Thyroid gland (tissue), 4 donors: ENCODE measurements around the gene MAPRE3. TPM values are rescaled to one million over a fixed set of nuclear protein-coding genes. Genes with fewer than 3 reads are reported as not detected.

Source experiments
- DNase-seq, 2 donors: peaks; one replicate each; pipeline ENCODE4 v3.0.0-alpha.2; 2019
- H3K27ac ChIP-seq, 3 donors: fragments of 200-600 bp; sonication (generic); 1 replicate in 2 of 3; 2 replicates in 1 of 3; pipeline ENCODE4 v1.5.1; 2016 to 2019; ENCODE audit warnings: mild to moderate bottlenecking in 1 of 3, moderate library complexity in 1 of 3
- H3K27me3 ChIP-seq: fragments of 200-600 bp; sonication (generic); one replicate; pipeline ENCODE4 v1.5.1; 2019
- H3K36me3 ChIP-seq, 2 donors: fragments of 200-600 bp; sonication (generic); one replicate each; pipeline ENCODE4 v1.5.1; 2016 to 2019
- H3K4me1 ChIP-seq, 2 donors: fragments of 200-600 bp; sonication (generic); one replicate each; pipeline ENCODE4 v1.5.1; 2017 to 2019
- H3K4me3 ChIP-seq, 3 donors: fragments of 200-600 bp; sonication (generic); replicated peaks in 1 of 3; 1 replicate in 2 of 3; 2 replicates in 1 of 3; pipeline ENCODE4 v1.5.1; 2016; ENCODE audit warnings: mild to moderate bottlenecking in 1 of 3
- H3K9me3 ChIP-seq: fragments of 200-600 bp; sonication (generic); one replicate; pipeline ENCODE4 v1.5.1; 2017
- CTCF ChIP-seq, 6 experiments: fragments of 200-600 bp in 3 of 6; fragments of 450-650 bp in 3 of 6; sonication (generic) in 3 of 6; IDR thresholded peaks; one replicate each; pipeline ENCODE4 v1.5.1; 2016 to 2019; ENCODE audit warnings: antibody characterized with exemption in 6 of 6, mild to moderate bottlenecking in 2 of 6, inconsistent platforms in 1 of 6, moderate library complexity in 1 of 6
- POLR2A ChIP-seq, 2 donors: fragments of 450-650 bp; IDR thresholded peaks; one replicate each; pipeline ENCODE4 v1.6.1; 2017; ENCODE audit warnings: antibody characterized with exemption in 2 of 2, mild to moderate bottlenecking in 2 of 2, moderate library complexity in 1 of 2
- WGBS, 2 donors: methylation state at CpG; one replicate each; pipeline ENCODE4 v1.1.5; 2017; 5-methylcytosine and 5-hydroxymethylcytosine counted together
- intact Hi-C: fragments of 100-400 bp; cut with DNase I; formaldehyde crosslinking; loops from one replicate; pipeline ENCODE4 v1.15.1; 2023
- total RNA-seq, 4 donors: library from RNA; depleted of rRNA; stranded (reverse); fragments of >200 nt; gene quantifications; one replicate each; pipeline ENCODE4 v1.2.3, GENCODE V29; 2016

MAPRE3 gene
- total RNA-seq, 4 donors from 2014 or later: 12.9 to 21.2 (median 17.0) TPM

DNA sequence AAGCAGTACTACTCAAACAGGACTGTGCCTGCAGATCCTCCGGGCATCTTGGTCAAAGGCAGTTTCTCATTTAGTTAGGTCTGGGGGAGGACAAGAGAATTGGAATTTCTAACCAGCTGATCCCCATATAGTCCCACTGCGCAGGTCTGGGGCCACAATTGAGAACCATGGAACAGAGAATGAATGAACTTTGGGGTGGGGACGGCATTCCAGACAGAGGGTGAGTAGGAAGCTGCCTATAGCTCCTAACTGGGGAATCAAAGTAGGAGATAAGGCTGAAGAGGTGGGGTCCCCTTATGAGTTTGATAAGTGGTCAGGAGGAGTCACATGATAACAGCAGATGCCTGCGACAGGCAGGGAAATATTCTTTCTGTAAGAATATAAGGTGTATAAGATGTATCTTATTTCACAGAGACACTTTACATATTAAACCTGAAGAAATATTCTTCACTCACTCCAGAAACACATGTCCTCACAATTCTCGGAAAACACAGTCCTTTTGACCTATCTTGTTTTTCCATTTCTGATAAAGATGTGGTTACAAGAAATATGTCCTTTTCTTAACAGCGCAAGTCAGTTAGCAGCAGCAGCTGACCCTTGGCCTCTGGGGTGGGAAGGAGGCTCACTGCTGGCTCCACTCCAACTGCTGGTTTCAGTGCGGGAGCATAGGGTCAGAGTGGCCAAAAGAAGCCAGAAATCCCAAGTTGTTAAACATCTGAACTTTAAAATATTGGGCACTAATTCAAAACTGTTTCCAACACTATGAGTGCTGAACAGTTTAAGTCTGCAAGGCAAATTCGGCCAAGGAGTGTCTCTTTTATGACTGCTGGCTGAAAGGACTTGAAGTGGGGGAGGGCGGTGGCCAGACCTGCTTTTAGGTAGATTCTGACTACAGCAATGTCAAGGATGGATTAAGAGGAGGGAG, 49.8 kb downstream of the MAPRE3 start:
- TF ChIP-seq CTCF (IDR thresholded peaks at IDR 0.05) (no peak), POLR2A (IDR thresholded peaks at IDR 0.05) (no peak)
- Histone ChIP-seq H3K27ac (peak overlapping the region in 2 of 3 donors; percentile 16 to 23), H3K9me3 (no peaks in the 10 kb centered on the region), H3K4me3 (no peak overlapping the region), H3K4me1 (peaks cover 5 to 19% of the 10 kb centered on the region in 2 donors), H3K36me3 (peaks cover 8 to 26% of the 10 kb centered on the region in 2 donors), H3K27me3 (no peaks in the 10 kb centered on the region)
- no peak for DNase-seq
- intact Hi-C loops: no loop called here
- WGBS, 2 donors: 66 to 75% methylated on average over 9 of the region's 9 CpGs

- no peaks in the 10 kb centered on the region for H3K27me3 ChIP-seq
- TF ChIP-seq CTCF (IDR thresholded peaks at IDR 0.05): no peak
- TF ChIP-seq POLR2A (IDR thresholded peaks at IDR 0.05): no peak
- 85% methylated on average over 11 of the region's 11 CpGs for WGBS, 2 donors
- no peak overlapping the region for H3K4me3 ChIP-seq
- DNase-seq: no peak
- intact Hi-C loops: no loop called here
- H3K4me1 ChIP-seq: peaks cover 0 to 6% of the 10 kb centered on the region in 2 donors
- H3K36me3 ChIP-seq: peaks cover 20 to 34% of the 10 kb centered on the region in 2 donors
- no peaks in the 10 kb centered on the region for H3K9me3 ChIP-seq
- H3K27ac ChIP-seq: no peak overlapping the region
Observed at GRCh38 chr2:27021253-27022049, 51.0 kb downstream of the MAPRE3 start.

DNA sequence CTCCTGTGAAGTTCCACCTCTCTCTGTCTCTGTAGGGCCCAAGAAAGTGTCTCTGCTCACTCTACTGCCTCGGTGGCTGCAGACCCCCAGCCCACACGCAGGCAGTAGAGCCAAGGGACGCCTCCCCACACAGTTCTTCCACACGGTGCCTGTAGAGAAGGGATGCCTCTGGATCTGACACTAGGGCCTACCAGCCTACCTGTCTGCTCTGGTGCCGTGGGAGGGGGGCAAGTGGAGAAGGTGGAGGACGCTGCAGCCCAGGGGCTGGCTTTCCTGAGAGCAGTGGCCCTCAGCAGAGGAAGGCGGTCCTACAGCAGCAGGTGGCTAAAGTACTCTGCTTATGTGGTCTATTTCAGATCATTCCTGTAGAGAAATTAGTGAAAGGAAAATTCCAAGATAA, 53.3 kb downstream of the MAPRE3 start:
- no peak for DNase-seq
- 92 to 95% methylated on average over 7 of the region's 7 CpGs for WGBS, 2 donors
- Histone ChIP-seq H3K36me3 (peaks cover 26 to 36% of the 10 kb centered on the region in 2 donors), H3K4me3 (no peak overlapping the region), H3K27me3 (no peaks in the 10 kb centered on the region), H3K9me3 (no peaks in the 10 kb centered on the region), H3K27ac (no peak overlapping the region), H3K4me1 (no peaks in the 10 kb centered on the region)
- intact Hi-C loops: no loop called here
- TF ChIP-seq POLR2A (IDR thresholded peaks at IDR 0.05) (no peak), CTCF (IDR thresholded peaks at IDR 0.05) (no peak)

GRCh38 chr2:27024188-27024587, 53.8 kb downstream of the MAPRE3 start:
- TF ChIP-seq CTCF (IDR thresholded peaks at IDR 0.05) (no peak), POLR2A (IDR thresholded peaks at IDR 0.05) (no peak)
- H3K27ac ChIP-seq: no peak overlapping the region
- no peaks in the 10 kb centered on the region for H3K9me3 ChIP-seq
- H3K4me1 ChIP-seq: no peaks in the 10 kb centered on the region
- 76 to 85% methylated on average over 14 to 16 of the region's 18 CpGs for WGBS, 2 donors
- no peak overlapping the region for H3K4me3 ChIP-seq
- DNase-seq: no peak
- no peaks in the 10 kb centered on the region for H3K27me3 ChIP-seq
- intact Hi-C loops: no loop called here
- peaks cover 26 to 36% of the 10 kb centered on the region in 2 donors for H3K36me3 ChIP-seq
